Tibial artery (tissue), 4 donors: ENCODE results near the gene LDLRAD3.

Source experiments
- DNase-seq, 2 donors: peaks; one replicate each; pipeline ENCODE4 v3.0.0-alpha.2; 2019
- H3K27ac ChIP-seq, 2 donors: fragments of 200-600 bp; sonication (generic) in 1 of 2; 1 replicate in 1 of 2; 2 replicates in 1 of 2; pipeline ENCODE4 v1.5.1; 2018 to 2019; ENCODE audit warnings: mild to moderate bottlenecking in 1 of 2
- H3K27me3 ChIP-seq, 2 donors: fragments of 200-600 bp; sonication (generic) in 1 of 2; one replicate each; pipeline versions ENCODE4 v1.5.1 to v1.6.0; 2016 to 2019
- H3K36me3 ChIP-seq, 3 donors: fragments of 200-600 bp; sonication (generic) in 2 of 3; one replicate each; pipeline ENCODE4 v1.5.1; 2016 to 2019; ENCODE audit warnings: mild to moderate bottlenecking in 2 of 3
- H3K4me1 ChIP-seq, 4 donors: fragments of 200-600 bp; sonication (generic) in 2 of 4; 1 replicate in 3 of 4; 2 replicates in 1 of 4; pipeline ENCODE4 v1.5.1; 2016 to 2019
- H3K4me3 ChIP-seq, 2 donors: fragments of 200-600 bp; sonication (generic) in 1 of 2; 1 replicate in 1 of 2; 2 replicates in 1 of 2; pipeline ENCODE4 v1.5.1; 2018 to 2019; ENCODE audit warnings: mild to moderate bottlenecking in 2 of 2
- H3K9me3 ChIP-seq, 3 donors: fragments of 200-600 bp; sonication (generic) in 1 of 3; one replicate each; pipeline ENCODE4 v1.5.1; 2016 to 2019
- CTCF ChIP-seq, 2 experiments: fragments of 200-600 bp in 1 of 2; fragments of 450-650 bp in 1 of 2; IDR thresholded peaks; one replicate each; pipeline ENCODE4 v1.5.1; 2017 to 2019; ENCODE audit warnings: antibody characterized with exemption in 2 of 2, mild to moderate bottlenecking in 1 of 2, moderate library complexity in 1 of 2
- intact Hi-C: fragments of 100-400 bp; cut with DNase I; formaldehyde crosslinking; loops from one replicate; pipeline ENCODE4 v1.15.0; 2023; ENCODE audit warnings: low total_unique reads

Gene LDLRAD3

GRCh38 chr11:36008584-36008983, 64.7 kb downstream of the LDLRAD3 start:
- H3K4me1 ChIP-seq, result peaks cover 0 to 34% (median 26%) of the 10 kb centered on the region in 4 donors
- H3K4me3 ChIP-seq, result no peak overlapping the region
- H3K36me3 ChIP-seq, result no peaks in the 10 kb centered on the region
- no peaks in the 10 kb centered on the region for H3K27me3 ChIP-seq
- TF ChIP-seq CTCF (IDR thresholded peaks at IDR 0.05), result no peak
- H3K27ac ChIP-seq, result peak overlapping the region; percentile 55 to 67
- no peak for DNase-seq
- intact Hi-C loops, result no loop called here
- H3K9me3 ChIP-seq, result no peaks in the 10 kb centered on the region

GRCh38 chr11:36009473-36009872, 65.6 kb downstream of the LDLRAD3 start:
- no peak for TF ChIP-seq CTCF (IDR thresholded peaks at IDR 0.05)
- no peak for DNase-seq
- intact Hi-C loops, result no loop called here
- H3K9me3 ChIP-seq, result no peaks in the 10 kb centered on the region
- H3K4me1 ChIP-seq, result peaks cover 0 to 34% (median 26%) of the 10 kb centered on the region in 4 donors
- H3K4me3 ChIP-seq, result no peak overlapping the region
- H3K27me3 ChIP-seq, result no peaks in the 10 kb centered on the region
- H3K36me3 ChIP-seq, result no peaks in the 10 kb centered on the region
- H3K27ac ChIP-seq, result peak overlapping the region; percentile 55 to 67

- Histone ChIP-seq H3K36me3 (no peaks in the 10 kb centered on the region), H3K27ac (no peak overlapping the region), H3K4me3 (no peak overlapping the region), H3K4me1 (peaks cover 0 to 41% (median 26%) of the 10 kb centered on the region in 4 donors), H3K9me3 (no peaks in the 10 kb centered on the region), H3K27me3 (no peaks in the 10 kb centered on the region)
- DNase-seq, result no peak
- intact Hi-C loops, result no loop called here
- TF ChIP-seq CTCF (IDR thresholded peaks at IDR 0.05), result no peak
Measured at GRCh38 chr11:36010010-36010740, 66.3 kb downstream of the LDLRAD3 start.

GRCh38 chr11:36011574-36011973, 67.7 kb downstream of the LDLRAD3 start:
- peaks cover 0 to 50% (median 30%) of the 10 kb centered on the region in 4 donors for H3K4me1 ChIP-seq
- H3K27ac ChIP-seq, result no peak overlapping the region
- no peaks in the 10 kb centered on the region for H3K36me3 ChIP-seq
- H3K4me3 ChIP-seq, result no peak overlapping the region
- TF ChIP-seq CTCF (IDR thresholded peaks at IDR 0.05), result no peak
- no peaks in the 10 kb centered on the region for H3K9me3 ChIP-seq
- intact Hi-C loops, result no loop called here
- DNase-seq, result no peak
- H3K27me3 ChIP-seq, result no peaks in the 10 kb centered on the region

GRCh38 chr11:36012455-36012854, 68.6 kb downstream of the LDLRAD3 start:
- intact Hi-C loops, result no loop called here
- DNase-seq, result no peak
- no peaks in the 10 kb centered on the region for H3K27me3 ChIP-seq
- H3K9me3 ChIP-seq, result no peaks in the 10 kb centered on the region
- no peak for TF ChIP-seq CTCF (IDR thresholded peaks at IDR 0.05)
- H3K4me1 ChIP-seq, result peaks cover 0 to 47% (median 30%) of the 10 kb centered on the region in 4 donors
- H3K4me3 ChIP-seq, result no peak overlapping the region
- H3K36me3 ChIP-seq, result no peaks in the 10 kb centered on the region
- no peak overlapping the region for H3K27ac ChIP-seq
